GF-D8 (cell line): ENCODE measurements around the gene ECM1.

Experiments
- DNase-seq: peaks from one replicate; lab custom pipeline; 2025; lab: John Stamatoyannopoulos, UW

ECM1 gene

DNA sequence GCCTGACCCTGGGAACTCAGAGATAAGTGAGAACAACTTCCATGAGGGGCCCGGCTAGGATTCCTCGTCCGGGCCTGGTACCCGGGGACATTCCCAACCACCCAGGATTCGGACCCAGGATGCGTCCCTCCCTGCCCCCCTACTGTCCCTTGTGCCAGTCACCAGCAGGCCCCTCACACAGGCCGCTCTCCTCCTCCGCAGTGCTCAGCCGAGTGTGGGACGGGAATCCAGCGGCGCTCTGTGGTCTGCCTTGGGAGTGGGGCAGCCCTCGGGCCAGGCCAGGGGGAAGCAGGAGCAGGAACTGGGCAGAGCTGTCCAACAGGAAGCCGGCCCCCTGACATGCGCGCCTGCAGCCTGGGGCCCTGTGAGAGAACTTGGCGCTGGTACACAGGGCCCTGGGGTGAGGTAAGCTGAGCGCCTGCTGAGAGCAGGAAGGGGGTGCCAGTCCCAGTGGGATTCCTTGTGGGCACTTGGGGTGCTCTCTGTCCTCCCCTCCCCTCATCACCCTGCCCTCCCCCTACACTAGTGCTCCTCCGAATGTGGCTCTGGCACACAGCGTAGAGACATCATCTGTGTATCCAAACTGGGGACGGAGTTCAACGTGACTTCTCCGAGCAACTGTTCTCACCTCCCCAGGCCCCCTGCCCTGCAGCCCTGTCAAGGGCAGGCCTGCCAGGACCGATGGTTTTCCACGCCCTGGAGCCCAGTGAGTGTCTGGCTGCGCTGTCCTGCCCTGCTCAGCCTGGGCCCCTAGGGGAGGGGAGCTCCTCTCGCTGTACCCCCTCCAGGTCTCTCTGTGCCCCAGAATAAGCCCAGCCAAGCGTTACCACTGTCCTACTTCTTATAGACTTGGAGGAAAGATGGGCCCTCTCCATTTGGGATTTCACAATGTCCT is 51.1 kb downstream of the ECM1 start:
- DNase-seq, result no peak

DNA sequence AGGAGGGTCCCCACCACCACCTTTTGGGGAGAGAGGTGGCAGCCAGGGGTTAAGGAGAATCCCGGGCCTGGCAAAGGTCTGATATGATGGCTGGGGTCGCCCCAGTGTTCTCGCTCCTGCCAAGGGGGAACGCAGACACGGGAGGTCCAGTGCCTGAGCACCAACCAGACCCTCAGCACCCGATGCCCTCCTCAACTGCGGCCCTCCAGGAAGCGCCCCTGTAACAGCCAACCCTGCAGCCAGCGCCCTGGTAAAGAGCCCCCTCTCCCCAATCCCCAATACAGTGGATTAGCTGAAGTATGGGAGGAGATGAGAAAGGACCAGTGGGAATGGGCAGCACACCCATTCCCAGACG is 51.7 kb downstream of the ECM1 start:
- no peak for DNase-seq

DNA sequence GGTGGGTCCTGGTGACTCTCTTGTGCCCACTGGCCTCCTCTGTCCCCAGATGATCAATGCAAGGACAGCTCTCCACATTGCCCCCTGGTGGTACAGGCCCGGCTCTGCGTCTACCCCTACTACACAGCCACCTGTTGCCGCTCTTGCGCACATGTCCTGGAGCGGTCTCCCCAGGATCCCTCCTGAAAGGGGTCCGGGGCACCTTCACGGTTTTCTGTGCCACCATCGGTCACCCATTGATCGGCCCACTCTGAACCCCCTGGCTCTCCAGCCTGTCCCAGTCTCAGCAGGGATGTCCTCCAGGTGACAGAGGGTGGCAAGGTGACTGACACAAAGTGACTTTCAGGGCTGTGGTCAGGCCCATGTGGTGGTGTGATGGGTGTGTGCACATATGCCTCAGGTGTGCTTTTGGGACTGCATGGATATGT is 52.1 kb downstream of the ECM1 start:
- DNase-seq, result peak; percentile 11

DNA sequence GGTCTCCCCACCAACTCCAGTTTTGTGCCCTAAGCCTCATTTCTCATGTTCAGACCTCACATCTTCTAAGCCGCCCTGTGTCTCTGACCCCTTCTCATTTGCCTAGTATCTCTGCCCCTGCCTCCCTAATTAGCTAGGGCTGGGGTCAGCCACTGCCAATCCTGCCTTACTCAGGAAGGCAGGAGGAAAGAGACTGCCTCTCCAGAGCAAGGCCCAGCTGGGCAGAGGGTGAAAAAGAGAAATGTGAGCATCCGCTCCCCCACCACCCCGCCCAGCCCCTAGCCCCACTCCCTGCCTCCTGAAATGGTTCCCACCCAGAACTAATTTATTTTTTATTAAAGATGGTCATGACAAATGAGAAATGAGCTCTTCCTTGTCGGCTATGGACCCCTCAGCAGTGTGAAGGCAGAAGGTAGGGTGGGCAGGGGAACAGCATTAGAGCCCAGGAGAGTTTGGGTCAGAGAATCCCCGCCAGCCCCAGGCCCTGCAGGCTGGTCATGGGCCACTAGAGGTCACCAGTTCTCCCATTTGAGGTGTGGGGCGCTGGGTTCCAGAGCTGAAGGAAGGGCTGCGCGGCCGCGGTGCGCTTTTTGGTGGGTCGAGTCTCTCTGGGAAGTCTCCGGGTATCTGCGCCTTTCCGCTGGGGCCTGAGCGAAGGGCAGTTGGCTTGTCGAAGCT is 52.8 kb downstream of the ECM1 start:
- DNase-seq, result peak; percentile 74

DNA sequence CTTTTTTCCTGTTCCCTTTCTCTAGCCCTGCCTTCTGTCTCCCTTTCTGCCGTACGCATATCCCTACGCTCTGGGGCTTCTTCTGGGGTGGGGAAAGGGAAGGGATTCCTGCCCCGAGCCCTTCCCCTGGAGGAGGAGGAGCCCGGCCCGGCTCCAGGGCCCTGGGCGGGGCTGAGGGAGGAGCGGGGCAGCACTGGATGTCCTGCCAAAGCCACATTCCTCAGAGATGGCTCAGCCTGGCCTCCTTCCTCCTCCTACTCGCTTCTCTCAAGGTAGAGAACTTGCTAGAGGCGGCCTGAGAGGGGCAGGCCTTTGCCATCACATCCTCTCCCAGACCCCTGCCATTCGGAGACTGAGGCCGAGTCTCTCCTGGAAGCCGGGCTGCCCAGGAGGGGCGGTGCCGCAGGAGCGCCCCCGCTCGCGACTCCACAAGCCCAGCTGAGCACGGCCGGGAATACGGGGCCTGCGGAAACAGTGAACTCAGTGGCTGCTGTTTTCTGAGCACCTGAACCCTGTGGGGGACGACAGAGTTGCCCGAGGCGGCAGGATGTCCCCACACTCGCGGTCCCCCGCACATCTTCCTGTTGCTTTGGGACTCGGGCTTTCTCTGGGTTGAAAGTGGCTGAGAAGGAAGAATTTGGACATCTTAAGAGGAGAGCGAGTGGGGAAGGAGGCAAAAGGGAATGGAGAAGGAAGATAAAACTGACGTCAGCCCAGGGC is 53.5 kb downstream of the ECM1 start:
- peak; percentile 74 for DNase-seq

DNA sequence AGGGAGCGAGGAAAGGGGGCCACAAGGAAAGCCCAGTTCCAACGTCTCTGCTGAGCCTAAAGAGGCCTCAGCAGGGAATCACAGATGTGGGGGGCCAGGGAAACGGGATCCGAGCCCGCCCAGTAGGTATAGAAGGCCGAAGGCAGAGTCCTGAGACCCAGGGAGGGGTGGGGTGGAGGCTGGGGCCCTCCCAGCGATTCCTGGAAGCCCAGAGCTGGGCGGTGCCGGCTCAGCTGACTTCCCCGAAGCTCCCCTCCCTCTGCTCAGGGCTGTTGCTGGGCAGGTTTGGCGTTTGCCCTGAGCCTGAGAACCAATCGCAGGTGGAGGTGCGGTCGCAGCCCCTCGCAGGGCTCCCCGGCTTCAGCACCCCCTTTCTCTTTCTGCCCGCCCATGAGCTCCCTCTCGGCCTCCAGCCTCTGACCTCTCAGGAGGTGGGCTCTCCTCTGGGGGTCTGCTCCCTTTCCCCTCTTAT is 54.1 kb downstream of the ECM1 start:
- peak; percentile 66 for DNase-seq

DNA sequence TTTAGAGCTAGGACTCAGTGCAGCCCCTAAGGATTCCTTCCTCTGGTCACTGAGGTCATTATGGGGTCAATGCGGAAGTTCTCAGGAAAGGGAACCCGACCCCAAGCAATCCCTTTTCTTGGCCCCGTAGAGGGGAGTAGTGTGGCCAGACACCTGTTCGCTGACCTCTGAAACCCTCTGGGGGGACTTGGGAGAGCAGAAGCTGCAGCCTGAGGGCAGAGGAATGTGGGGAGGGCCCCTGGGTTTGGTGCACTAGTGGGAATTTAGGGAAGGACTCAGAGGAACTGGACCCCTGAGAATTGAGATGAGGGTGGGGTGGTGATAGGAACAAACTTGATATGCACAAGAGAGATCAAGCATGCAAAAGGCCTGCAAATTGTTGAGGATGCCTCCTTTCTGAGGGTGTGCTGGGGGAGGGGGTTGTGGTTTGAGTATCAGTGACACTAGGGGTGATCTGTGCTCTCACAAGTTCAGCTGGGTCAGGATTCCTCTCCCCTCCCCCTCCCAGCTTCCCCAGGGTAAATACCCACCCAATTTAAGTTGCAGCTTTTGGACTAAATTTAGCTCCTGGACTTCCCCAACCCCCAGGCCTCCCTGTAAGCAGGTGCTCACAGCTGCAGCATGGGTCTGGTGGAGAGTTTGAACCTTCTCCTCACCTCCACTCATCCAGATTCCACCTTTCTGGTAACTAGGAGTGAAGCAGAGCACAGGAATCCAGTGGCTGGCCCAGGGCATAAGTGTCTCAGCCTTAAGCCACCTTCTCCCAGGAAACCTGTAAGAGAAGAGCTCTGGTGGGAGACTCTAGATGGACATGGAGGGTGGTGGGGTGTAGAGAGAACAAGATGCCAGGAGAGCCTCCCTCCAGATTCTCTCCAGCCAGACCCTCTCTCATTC is 54.8 kb downstream of the ECM1 start:
- peak; percentile 8 for DNase-seq
